HG03565 (cell line): Measurements from ENCODE around the gene IGSF9.

Source experiments
- ATAC-seq: cut with Tn5 transposase; IDR thresholded peaks from one replicate; pipeline ENCODE4 v1.9.1; 2021; ENCODE audit warnings: mild to moderate bottlenecking, moderate library complexity; ENCODE audit not compliant: unreplicated experiment

Gene IGSF9

DNA sequence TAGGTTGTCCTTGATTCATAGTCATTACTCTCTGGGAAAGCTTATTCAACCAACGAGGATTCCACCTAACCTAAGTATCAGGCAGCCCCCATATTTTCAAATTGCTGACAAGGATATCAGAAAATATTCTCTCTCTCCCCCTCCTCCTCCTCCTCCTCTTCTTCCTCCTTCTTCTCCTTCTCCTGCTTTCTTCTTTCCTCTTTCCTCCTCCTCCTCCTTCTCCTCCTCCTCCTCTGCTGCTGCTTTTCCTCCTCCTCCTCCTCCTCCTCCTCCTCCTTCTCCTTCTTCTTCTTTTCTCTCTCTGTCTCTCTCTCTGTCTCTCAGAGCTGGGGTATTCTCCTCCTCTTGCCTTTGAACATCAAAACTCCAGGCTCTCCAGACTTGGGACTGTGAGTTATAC is 2.5 kb upstream of the IGSF9 start:
- no peak for ATAC-seq

DNA sequence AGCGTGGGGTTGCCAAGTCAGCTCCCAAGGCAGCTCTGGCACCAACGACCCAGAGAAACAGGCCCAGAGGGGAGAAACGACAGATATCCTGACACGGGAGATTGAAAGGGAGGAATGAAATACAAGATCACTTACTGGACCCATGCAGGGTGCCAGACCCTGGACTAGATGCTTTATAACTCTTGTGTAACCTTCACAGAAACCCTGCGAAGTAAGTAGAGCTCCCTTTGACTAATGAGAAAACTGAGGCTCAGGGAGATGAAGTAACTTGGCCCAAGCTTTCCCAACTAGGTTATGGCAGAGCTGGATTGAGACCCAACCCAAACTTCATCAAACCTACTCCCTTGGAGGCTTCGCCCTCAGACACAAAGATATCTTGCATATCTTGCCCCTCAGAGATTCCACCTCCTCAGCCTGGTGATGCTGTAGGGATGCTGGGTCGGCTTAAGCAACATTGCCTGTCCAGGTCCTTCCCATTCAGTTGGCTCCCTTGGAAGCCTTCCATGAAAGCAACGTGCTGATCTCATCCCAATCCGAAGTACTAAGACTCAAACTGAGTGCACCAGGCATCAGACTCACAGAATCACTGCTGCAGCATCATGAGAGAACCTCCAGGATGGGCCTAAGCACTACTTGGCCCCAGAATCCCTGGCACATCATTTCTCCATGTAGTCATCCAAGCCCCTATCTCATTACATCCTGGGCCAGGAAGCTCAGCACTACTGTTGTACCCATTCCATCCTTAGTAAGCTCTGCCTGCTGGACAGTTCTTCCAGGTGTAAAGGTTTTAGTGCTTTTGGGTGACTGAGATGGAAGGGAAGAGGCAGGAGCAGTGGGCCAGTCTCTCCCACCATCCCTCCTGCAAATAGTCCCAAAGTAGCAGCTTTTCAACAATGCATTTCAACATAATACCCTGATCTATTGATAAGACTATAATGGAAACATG is 1.1 kb upstream of the IGSF9 start:
- no peak for ATAC-seq

DNA sequence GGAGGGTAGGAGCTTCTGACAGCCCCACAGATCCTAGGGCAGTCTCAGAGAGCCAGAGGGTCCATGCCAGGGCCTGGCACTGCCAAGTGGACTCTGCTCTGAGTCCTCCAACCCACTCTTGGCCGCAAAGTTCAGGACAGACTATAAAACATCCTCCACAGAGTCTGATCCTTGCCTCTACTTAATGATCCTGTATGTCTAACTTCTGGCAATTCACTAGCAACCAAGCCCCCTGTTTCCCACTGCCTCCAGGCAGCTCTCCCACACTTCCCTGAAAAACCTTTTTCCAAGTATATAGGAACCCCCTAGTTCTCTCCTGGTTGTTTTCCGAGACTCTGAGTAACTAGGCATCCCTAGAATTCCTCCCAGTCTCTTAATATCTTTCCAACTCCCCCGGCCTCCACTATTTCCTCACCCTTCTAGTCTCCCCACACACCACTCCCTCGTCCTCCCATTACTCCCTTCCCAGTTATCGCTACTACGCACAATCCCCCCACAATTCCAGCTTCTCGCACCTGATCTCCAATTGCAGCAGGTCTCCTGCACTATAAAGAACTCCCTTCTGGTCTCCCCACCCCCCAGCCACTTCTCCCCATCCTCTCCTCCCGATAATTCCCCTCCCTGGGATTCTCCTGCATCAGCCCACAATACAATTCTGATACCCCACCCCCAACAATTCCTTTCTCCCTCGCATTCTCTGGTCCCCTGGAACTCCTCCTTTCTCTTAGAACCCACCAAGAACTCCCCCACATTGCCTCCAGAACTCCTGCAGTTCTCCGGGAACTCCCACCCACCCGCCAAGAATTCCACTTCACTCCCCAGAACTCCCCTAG is 574 bp downstream of the IGSF9 start:
- no peak for ATAC-seq

DNA sequence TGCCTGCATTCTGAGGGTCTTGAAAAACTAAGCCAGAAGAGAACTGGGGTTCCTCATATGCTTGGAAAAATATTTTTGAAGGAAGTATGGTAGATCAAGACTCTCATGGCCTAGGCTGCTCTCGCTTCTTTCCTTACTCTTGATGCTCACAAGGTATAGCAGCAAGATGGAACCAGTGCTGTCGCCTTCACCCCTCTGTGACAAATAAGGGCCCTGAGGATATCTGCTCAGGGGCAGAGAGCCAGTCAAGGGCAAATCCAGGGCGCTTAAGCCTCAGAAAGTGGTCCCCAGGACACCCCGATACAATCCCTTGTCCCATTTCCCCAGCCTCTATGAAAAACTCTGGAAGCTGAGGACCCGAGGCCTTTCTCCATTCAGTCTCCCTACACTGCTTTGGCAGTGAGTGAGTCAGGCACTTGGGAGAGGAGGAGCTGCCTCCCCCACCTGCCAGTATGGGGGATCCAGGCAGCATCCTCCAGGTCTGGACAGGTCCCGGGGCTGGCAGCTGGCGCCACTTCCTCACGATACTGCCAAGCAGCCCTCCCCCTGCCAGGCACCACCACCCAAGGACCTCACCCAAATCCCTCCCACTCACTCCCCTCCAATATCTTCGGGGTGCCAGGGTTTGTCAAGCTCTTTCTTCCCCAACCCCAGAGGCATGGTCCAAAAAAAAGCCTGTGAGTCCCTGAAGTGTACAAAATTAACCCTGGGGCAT is 1.3 kb downstream of the IGSF9 start:
- no peak for ATAC-seq

DNA sequence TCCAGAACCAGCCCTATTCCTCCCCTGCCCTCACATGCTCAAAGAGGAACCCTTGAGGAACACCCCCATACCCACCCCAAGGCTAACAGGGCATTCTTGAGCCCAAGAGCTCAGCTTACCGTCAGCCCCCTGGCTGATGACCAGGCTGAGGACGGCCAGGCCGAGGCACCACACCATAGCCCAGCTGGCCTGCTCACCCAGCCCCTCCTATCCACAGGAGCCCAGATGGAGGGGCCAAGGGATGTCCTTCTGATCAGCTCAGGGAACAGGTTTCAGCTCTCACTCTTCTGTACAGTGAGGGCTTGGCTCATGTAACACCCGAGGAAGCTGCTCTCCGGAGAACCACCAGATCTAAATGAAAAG is 2.2 kb downstream of the IGSF9 start:
- ATAC-seq: no peak

DNA sequence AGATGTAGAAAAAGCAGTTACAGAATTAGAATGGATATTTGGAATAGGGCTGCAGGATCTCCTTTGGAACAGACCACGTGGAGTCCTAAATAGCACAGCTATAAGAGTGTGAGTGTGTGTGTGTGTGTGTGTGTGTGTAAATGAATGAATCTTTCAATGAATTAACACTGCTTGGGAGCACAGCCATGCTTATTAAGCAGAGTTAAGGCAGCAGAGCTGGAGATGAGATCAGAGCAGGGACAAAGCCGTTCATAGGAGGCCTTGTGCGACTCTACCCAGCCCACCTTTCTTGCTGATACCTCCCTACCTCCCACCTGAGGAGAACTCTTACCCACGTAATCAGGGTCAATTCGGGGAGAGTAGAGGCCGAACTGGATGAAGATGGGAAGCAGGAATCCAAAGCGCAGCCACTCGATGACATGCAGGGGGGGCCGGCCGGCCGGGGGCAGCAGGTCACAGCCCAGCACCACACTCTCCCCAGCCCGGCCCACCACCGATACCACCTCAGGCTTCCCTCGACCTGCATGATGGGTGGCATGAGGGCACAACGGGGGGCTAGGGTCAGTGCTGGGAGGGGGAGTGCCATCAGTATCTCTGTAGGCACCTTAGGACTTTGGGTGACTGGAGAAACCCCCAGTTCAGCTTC is 2.7 kb downstream of the IGSF9 start:
- no peak for ATAC-seq

DNA sequence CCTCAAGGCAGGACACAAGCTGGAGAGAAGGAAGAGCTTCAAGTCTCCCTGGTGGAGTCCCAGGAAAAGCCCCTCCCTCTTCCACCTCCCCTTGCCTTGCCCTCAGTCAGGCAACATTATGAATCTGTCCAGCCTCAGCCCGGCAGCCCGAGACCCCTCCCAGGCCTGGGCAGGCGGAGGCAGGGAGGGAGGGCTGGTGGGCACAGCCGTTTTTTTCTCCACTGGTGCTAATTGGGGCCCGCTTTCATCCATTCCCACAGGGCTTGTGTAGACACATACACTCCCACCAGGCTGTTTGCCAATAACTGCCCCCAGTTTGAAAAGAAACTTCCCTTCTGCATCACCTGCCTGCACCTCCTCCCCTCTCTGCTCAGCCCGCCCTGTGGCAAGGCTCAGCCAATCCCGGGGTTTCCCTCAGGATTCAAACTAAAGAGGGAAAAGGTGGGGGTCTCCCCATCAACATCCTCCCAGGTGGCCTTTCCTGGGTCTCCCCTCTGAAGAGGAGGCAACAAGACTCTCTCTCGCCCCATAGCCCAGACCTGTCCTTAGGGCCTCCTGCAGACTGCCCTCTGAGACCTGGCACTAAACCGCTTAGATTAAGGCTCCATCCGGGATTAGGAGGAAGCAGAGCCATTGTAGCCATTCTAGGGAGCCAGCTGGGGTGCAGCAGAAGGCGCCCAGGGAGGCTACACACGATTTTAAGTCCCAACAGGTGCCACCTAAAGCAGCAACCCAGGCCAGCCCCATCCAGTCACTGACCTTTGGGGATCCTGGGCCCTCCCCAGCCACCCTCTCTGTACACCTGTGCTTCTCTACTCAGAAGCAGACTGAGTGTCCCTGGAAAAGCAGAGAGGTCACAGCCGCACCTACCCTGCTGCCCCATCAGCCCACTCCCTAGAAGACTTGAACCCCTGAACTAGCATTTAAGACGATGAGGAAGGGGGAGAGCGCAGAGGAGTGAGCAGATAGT is 3.5 kb downstream of the IGSF9 start:
- ATAC-seq: no peak

DNA sequence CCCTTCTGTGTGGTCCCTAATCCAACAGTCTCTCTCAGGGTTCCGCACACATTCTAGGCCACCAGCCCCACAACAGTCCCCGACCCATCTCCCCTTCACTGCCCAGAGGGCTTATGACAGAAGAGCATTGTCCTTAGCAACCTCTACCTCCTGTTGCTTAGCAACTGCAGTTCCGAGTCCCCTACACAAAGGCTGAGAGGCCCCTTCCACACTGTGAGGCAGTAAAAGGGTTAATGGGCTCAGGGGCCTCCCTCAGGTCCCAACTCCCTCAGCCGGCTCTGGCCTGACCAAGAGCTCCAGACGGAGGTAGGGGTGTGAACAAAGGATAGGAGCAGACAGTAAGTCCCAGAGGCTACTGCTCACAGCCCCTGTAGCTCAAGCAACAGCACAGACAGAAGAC is 4.3 kb downstream of the IGSF9 start:
- ATAC-seq: no peak

DNA sequence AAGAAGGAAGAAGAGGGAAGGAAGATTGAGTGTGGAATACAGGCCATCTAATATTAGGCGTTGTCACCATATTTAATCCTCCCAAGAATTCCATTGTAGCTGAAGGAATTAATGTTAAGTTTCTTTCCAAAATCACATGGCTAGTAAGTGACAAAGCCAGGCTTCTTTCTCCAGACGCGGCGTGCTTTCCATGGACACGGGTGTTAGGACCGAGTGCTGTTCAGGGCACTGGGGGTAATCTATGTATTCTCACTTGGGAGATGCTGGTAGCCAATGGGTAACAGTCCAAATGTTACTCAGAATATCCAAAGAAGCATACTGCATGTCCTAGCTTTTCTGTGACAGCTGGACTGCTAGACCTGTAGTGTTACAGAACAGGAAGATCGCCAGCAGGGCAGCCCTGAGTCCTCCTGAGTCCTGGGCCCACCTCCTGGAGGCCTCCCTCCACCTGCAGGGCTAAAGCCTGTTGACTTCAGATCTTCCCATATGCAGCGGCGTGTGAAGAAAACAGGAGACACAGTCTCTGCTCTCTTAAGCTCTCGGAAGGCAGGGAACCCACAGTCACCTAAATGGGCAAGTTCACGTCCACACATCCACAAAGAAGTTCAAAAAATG is 5.3 kb downstream of the IGSF9 start:
- ATAC-seq: no peak

DNA sequence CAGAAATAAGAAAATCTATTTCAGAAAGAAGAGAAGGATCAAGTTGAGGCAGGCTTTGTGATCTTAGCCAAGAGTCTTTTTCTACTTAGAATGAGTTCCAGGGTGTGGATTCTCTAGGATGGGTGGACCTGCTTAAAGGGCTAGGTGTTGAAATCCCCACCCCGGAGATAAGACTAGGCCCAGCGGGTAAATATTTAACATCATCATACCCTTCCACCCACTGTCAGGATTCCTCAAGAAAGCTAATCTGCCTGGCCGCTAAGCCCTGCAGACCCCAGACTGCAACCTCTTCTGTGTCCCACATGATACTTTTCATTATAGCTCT is 5.8 kb downstream of the IGSF9 start:
- no peak for ATAC-seq

DNA sequence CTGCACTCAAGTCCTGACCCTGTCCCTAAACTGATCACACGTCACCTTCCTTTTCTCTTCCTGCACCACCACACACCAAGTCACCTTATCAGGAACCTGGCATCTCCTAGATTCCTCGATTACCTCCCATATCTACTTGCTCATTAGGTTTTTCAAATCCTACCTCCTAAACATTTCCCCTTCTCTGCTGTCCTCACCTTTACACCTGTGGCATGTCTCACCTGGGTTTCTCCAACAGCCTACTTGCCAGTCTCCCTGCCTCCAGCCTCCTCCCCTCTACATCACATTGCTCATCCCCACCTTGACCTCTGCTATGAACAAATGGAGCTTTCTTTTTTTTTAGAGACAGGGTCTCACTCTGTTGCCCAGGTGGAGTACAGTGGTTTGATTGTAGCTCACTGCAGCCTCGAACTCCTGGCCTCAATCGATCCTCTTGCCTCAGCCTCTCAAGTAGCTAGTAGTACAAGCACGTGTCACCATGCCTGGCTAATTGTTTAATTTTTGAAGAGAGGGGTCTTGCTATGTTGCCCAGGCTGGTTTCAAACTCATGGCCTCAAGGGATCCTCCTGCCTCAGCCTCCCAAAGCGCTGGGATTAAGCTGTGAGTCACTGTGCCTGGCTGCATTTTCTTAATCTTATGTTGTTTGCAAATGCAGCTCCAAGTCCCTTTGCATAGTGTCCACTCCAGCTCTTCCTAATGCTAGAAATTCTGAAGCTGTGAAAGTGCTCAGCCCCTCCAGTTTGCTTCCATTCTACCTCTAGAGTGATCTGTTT is 6.3 kb downstream of the IGSF9 start:
- ATAC-seq: no peak

DNA sequence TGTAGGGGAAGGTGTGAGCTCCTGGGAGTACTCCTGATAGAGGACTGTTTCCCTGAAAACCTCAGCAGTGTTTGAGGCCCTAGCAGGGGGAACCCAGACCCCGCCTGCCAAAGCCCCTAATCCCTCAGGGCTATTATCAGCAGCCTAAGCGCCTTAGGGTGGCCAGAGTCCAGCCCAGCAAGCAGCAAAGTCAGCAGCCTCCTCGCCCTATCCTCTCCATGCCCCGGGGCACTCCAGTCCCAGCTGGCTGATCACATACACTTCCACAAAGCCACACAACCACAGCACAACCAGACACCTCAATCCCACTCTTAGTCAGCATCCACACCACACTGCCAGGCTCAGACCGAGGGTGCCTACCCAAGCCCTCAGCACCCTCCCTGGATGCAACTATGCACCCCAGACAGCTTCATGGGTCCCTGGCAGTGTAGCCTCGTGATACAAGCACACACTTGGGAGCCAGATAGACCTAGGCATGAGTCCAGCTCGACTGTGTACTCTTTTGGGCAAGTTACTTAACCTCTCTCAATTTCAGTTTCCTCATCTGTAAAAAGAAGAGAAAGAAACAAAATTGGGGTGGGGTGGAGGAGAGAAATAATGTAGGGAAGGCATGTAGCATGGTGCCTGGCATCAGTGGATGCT is 7.1 kb downstream of the IGSF9 start:
- no peak for ATAC-seq

DNA sequence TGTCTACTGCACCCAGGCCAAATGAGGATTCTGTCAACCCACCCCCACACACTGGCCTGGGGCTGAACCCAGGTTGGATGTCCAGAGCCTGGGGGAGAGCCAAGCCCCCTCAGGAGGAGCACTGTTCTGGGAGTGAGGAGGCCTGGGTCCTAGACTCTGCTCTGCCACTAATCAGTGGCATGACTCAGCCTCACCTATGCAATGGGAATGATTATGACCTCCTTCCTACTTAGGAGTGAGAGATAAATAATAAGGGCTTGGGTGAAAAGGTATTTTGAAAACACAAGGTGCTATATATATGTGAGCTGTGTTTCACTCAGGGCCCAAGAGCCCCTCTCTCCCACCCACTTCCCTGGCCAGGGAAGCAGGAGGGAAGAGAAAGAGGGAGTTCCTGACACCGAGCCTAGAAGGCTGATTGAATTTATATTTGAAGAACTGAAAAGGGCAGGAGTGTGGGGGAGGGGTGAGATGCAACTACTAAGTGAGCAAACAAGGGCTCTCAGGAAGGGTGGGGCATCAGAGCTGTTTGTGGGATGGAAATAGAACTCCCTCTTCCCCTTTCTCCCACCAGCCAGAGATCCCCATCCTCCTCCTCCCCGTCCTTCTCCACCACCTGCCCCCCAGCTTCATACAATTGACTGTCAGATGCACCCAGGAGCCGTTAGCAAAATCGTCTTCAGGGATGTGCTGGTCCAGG is 8.2 kb downstream of the IGSF9 start:
- no peak for ATAC-seq

DNA sequence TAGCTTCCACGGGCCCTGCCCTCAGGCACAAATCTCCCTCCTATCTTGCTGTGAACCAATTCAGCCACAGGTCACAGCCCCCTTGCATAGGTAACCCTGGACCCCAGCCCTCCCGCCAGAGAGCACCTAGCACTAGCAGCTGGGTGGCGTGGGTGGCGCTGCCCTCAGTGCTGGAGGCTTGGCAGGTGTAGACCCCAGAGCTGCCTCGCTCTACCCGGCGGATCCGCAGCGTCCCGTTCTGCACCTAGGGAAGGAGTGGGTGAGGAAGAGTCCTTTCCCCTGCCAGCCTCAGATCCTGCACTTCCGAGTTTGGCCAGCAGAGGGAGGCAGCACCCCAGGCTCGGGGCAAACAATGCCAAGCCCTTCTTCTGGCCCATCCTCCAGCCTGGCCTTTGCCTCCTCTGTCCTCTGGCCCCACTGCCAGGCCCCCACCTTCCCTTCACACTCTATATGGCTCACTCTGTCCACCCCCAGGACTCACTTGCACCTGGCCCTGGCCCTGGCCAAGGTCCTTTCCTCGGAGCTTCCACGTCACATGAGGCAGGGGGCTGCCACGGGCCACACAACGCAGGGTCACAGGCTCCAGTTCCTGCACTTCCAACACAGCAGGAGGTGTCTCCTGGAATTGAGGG is 9.0 kb downstream of the IGSF9 start:
- ATAC-seq: no peak

DNA sequence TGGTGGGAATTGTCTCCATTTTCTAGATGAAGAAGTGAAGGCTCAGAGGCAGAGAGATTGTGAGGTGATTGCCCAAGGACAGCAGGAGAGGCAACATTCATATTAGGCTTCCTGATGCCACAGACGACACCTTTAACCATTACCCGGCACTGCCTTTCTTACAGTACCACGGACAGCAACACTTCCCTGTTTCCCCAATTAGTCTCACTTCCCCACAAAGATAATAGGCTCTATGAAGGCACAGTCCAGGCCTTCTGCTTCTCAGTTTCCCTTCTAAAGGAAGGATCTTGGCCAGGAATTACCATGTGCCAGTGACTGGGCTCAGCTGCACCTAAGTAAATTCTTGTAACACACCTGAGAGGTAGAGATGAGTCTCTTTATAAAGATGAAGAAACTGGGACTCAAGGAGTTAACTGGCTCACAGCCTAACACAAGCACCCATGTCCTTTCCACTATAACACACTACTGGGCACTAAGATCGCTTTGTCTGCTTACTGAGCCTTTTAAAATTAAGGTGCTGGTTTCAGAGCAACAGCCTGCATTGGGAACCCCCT is 9.6 kb downstream of the IGSF9 start:
- ATAC-seq: no peak

DNA sequence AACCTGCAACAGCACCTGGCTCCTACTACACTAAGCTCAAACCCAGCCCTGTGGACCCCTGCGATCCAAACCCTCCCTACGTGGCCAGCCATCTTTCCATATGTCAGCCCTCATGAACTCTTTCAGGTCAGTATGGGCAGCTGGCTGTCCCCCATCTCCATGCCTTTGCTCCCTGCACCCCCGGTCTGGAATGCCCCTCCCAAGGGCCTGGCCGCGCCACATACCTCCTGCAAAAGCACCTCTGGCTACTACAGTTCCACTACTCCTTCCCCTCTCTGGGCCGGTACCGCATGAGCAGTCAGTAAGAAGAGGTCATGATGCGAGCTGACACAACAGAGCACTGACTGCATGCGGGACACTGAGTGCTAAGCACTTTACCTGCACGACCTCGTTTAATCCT is 10.1 kb downstream of the IGSF9 start:
- ATAC-seq: no peak
